ENCODE data around the gene PROKR1.
"Not testable (repeated sequence)": the region's sequence is repeated elsewhere in the genome, so short reads cannot be mapped to it uniquely, and the experiment has no call there.

PROKR1 gene

GRCh38 chr2:68659081-68659480 is 15.7 kb downstream of the PROKR1 start:
- DNase-seq: no peak

DNA sequence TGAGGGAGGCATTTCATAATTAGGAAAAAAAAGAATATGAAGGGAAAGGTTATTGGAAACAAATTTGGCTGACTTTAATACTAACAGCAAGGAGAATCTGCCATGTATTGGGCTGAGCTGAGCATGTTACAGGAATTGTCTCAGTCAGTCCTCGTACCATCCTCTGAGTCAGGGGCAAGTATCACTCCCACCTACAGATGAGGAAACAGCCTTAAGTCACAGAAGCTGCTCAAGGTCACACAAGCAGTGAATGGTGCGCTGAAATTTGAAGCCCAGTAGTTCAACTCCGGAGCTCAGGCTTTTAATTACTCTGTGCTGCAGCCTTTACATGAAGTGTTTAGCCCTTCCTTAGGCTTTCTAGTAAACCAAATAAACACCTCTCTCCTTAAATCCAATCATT is 17.3 kb downstream of the PROKR1 start:
- DNase-seq: no peak

GRCh38 chr2:68662466-68662865 is 19.1 kb downstream of the PROKR1 start:
- peak; percentile 21 to 80 (median 56) for DNase-seq

- no peak for DNase-seq
Measured at GRCh38 chr2:68663371-68664156, 20.2 kb downstream of the PROKR1 start.

GRCh38 chr2:68667371-68667770 is 24.0 kb downstream of the PROKR1 start:
- no peak for DNase-seq

DNA sequence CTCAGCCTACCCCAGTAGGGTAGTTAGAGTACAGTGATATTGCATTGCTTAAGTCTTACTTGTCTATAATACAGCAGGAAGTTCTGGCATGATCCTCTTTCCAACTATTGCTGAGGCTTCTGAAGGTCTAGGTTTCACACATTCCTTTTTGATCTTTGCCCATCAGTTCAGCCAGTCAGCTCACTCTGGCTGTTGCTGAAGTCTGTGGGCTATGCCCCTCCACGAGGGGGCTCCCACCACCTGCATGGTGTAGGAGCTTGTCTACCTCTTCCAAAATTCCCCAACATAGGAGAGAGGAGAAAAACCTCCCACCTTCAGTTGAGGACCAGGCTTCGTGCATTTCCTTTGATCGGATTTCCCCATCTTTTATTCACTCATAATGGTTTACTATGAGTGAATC is 26.3 kb downstream of the PROKR1 start:
- DNase-seq: no peak

DNA sequence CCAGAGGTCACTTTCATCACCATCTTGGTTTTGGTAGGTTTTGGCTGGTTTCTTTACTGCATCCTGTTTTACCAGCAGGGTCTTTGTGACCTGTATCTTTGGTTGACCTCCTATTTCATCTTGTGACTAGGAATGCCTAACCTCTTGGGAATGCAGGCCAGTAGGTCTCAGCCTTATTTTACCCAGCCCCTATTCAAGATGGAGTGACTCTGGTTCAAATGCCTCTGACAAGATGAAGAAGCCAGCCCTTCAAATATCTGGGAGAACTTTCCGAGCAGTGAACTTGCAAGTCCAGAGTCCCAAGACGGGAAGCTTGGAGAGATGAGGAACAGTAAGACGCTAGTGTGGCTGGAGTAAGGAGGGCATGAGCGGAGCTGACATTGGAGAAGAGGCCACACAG is 28.6 kb downstream of the PROKR1 start:
- DNase-seq: no peak

DNA sequence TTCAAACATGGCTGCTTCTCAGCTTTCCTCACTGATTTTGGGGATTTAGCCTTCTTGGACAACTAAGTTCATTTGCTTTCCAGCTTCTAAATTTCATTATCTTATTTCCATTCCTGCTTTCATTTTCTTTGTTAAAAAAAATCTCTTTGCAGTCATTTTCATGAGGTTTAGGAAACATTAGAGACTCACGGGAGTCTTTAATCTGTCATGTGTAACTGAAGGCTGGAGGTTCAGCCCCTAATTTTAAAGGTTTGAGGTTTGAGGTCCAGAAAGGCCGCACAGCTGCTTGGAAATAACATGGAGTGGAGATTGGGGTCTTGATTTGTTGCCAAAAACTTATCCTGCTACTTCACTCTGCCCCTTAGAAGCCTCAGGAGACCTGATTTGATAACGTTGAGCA is 30.3 kb downstream of the PROKR1 start:
- no peak for DNase-seq

DNA sequence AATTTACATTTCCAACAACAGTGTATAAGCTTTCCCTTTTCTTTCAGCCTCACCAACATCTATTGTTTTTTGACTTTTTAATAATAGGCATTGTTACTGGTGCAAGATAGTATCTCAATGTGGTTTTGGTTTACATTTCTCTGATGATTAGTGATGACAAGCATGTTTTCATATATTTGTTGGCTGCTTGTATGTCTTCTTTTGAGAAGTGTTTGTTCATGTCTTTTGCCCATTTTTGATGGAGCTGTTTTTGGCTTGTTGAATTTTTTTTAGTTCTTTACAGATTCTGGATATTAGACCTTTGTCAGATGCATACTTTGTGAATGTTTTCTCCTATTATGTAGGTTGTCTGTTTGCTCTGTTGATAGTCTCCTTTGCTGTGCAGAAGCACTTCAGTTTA is 32.1 kb downstream of the PROKR1 start:
- no peak for DNase-seq

DNA sequence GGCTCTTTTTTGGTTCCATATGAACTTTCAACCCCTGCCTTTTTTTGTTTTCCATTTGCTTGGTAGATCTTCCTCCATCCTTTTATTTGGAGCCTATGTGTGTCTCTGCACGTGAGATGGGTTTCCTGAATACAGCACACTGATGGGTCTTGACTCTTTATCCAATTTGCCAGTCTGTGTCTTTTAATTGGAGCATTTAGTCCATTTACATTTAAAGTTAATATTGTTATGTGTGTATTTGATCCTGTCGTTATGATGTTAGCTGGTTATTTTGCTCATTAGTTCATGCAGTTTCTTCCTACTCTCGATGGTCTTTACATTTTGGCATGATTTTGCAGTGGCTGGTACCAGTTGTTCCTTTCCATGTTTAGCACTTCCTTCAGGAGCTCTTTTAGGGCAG is 34.5 kb downstream of the PROKR1 start:
- not testable (repeated sequence) for DNase-seq

GRCh38 chr2:68679166-68679916 is 36.0 kb downstream of the PROKR1 start:
- not testable (repeated sequence) for DNase-seq

- DNase-seq: not testable (repeated sequence)
Measured at GRCh38 chr2:68679917-68680267, 36.5 kb downstream of the PROKR1 start.

DNA sequence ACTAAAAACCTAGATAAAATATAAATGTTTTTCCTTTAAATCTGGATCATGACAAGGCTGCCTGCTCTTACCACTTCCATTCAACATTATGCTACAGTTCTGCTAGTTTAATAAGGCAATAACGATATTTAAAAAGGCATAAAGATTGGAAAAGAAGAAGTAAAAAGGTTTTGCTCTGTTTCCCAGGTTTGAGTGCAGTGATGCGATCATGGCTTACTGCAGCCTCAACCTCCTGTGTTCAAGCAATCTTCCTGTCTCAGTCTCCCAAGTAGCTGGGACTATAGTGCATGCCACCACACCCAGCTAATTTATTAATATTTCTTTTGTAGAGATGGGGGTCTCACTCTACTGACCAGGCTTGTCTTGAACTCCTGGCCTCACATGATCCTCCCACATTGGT is 40.8 kb downstream of the PROKR1 start:
- no peak for DNase-seq

DNA sequence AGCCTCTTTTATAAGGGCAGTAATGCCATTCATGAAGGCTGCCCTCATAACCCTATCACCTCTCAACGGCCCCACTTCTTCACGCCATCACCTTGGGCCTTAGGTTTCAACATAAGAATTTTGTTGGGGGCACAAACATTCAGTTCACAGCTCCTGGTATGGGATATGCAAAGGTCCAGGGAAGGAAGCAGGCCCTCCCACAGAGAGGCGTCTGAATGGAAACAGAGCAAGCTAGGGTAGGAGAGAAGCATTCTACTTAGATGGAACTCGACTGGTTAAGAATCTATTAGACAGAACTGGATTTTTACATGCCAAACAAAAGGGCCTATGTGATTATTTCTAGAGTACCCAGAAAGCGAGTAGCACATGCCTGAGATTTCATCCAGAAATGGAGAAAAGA is 42.8 kb downstream of the PROKR1 start:
- DNase-seq: no peak

DNA sequence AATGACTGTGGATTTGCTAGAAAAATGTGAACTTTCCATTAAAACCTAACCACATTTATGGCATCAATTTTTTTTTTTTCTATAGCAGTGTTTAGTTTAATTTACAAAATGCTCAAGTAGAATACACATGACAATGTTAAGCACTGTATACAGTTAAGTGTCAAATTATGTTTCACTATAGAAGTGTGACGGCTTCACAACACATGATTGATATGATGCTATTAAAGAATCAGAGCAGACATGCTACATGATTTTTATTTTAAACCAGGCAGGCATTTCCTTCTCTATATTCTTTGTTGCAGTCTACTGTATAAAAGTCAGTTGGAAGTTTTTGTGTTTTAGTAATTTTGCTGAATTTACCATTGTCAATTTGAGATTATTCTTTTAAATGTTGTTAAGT is 43.6 kb downstream of the PROKR1 start:
- no peak for DNase-seq

GRCh38 chr2:68689553-68690537 is 46.5 kb downstream of the PROKR1 start:
- DNase-seq: peak; percentile 65 to 90 (median 80)

- no peak for DNase-seq
Measured at GRCh38 chr2:68690851-68691250, 47.5 kb downstream of the PROKR1 start.

GRCh38 chr2:68692511-68692910 is 49.1 kb downstream of the PROKR1 start:
- peak; percentile 23 to 65 (median 58) for DNase-seq

DNA sequence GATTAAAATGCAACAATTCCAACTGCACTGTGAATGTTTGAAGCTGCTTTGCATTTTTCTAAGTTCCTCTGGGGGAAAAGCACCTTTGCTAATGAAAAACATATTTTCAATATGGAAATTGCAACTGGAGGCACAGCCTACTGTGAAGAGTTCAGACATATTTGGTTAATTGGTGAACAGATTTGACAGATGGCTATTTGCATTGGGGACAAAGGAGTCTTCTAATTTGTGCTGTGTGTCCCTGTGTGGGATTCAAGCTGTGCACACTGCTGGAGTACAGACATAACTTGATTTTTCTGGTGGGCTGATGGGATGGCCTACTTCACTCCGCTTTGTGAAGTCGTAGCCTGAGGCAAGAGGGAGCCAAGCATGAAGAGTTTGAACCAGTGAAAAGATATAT is 50.6 kb downstream of the PROKR1 start:
- no peak for DNase-seq

- DNase-seq: no peak
Measured at GRCh38 chr2:68695971-68696370, 52.6 kb downstream of the PROKR1 start.

DNA sequence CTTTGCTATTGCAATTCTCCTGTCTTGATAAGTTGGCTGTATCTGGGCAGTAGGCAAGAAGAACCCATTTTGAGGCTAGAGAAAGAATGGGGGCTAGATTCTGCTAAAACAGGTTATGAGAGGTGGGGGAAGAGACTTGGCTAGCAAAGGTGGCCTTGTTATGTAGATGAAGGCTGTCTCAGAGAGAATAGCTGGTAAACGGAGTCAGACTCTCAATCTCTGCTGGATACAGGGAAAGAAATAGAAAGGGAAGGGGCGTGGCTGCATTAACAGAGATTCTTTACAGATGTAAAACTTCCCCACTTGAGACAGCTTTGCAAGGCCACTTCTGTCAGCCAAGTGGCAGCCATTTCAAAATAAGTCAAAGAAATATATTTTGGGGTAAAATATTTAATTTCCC is 53.2 kb downstream of the PROKR1 start:
- DNase-seq: peak in 1 of 4 experiments; percentile 22

- DNase-seq: no peak
Measured at GRCh38 chr2:68698567-68699377, 55.4 kb downstream of the PROKR1 start.

All from suppressor macrophage (primary cell).